Measurements from ENCODE around the gene ARL4D.

The ARL4D gene

DNA sequence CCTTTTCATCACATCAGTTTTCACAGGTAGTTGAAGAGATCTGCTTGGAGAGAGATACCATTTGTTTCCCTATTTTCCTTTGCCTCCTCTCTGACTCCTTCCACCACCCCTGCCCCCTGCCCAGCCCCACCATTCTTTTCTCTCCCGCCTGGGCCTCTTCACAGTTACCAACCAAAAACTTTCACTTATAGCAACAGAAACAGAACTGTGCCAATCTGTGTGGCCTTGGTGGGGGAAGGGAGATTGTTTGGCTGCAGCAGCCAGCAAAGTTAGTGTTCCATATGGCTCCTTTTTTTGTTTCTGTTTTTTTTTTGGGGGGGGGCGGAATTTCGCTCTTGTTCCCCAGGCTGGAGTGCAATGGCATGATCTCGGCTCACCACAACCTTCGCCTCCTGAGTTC, 17.2 kb upstream of the ARL4D start:
- Histone ChIP-seq H3K27me3 (replicated peaks) (no peaks in the 10 kb centered on the region), H3K27ac (no peak overlapping the region), H3K36me3 (replicated peaks) (no peaks in the 10 kb centered on the region), H3K4me3 (ENCODE audit: low read depth, low read length) (no peak overlapping the region)
- TF ChIP-seq, protein P1, sequence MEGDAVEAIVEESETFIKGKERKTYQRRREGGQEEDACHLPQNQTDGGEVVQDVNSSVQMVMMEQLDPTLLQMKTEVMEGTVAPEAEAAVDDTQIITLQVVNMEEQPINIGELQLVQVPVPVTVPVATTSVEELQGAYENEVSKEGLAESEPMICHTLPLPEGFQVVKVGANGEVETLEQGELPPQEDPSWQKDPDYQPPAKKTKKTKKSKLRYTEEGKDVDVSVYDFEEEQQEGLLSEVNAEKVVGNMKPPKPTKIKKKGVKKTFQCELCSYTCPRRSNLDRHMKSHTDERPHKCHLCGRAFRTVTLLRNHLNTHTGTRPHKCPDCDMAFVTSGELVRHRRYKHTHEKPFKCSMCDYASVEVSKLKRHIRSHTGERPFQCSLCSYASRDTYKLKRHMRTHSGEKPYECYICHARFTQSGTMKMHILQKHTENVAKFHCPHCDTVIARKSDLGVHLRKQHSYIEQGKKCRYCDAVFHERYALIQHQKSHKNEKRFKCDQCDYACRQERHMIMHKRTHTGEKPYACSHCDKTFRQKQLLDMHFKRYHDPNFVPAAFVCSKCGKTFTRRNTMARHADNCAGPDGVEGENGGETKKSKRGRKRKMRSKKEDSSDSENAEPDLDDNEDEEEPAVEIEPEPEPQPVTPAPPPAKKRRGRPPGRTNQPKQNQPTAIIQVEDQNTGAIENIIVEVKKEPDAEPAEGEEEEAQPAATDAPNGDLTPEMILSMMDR (IDR thresholded peaks at IDR 0.05; ENCODE audit: low read depth, low read length, missing control alignments): no peak
- DNase-seq: no peak
- in situ Hi-C loops (cut with HindIII; ENCODE audit: low pct_ligation_motif_present, low sequenced_read_pairs): no loop called here

DNA sequence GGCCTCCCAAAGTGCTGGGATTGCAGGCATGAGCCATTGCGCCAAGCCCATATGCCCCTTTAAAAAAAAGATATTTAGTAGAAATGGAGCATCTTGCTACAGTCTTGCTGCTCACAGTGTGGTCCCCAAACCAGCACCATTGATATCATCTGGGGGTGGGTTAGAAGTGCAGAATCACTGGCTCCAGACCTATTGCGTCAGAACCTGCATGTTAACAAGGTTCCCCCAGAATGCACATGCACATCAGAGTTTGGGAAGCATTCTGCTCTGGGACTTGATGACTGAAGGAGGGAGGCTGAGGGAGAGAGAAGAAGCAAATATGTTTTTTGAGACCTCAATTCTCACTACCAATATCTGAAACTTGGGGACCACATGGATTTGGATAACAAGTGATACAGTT, 16.0 kb upstream of the ARL4D start:
- in situ Hi-C loops (cut with HindIII; ENCODE audit: low pct_ligation_motif_present, low sequenced_read_pairs): no loop called here
- H3K4me3 ChIP-seq (ENCODE audit: low read depth, low read length): no peak overlapping the region
- no peaks in the 10 kb centered on the region for H3K27me3 ChIP-seq (replicated peaks)
- TF ChIP-seq, protein P1 (IDR thresholded peaks at IDR 0.05; ENCODE audit: low read depth, low read length, missing control alignments): no peak
- H3K36me3 ChIP-seq (replicated peaks): no peaks in the 10 kb centered on the region
- DNase-seq: no peak
- H3K27ac ChIP-seq: no peak overlapping the region

DNA sequence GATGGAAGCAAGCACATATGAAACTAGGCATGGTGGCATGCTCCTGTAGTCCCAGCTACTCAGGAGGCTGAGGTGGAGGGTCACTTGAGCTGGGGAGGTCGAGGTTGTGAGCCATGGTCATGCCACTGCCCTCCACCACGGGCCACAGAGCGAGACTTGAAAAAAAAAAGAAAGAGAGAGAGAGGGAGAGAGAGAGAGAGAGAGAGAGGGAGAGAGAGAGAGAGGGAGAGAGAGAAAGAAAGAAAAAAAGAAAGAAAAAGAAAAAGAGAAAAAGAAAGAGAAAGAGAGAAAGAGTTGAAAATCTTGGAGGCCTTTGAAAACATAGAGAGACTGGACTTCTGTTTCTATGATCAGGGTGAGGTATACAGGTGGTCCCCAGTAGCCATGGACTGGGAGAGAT, 15.4 kb upstream of the ARL4D start:
- Histone ChIP-seq H3K27ac (no peak overlapping the region), H3K36me3 (replicated peaks) (no peaks in the 10 kb centered on the region), H3K4me3 (ENCODE audit: low read depth, low read length) (no peak overlapping the region), H3K27me3 (replicated peaks) (no peaks in the 10 kb centered on the region)
- in situ Hi-C loops (cut with HindIII; ENCODE audit: low pct_ligation_motif_present, low sequenced_read_pairs): no loop called here
- TF ChIP-seq, protein P1 (IDR thresholded peaks at IDR 0.05; ENCODE audit: low read depth, low read length, missing control alignments): no peak
- no peak for DNase-seq

DNA sequence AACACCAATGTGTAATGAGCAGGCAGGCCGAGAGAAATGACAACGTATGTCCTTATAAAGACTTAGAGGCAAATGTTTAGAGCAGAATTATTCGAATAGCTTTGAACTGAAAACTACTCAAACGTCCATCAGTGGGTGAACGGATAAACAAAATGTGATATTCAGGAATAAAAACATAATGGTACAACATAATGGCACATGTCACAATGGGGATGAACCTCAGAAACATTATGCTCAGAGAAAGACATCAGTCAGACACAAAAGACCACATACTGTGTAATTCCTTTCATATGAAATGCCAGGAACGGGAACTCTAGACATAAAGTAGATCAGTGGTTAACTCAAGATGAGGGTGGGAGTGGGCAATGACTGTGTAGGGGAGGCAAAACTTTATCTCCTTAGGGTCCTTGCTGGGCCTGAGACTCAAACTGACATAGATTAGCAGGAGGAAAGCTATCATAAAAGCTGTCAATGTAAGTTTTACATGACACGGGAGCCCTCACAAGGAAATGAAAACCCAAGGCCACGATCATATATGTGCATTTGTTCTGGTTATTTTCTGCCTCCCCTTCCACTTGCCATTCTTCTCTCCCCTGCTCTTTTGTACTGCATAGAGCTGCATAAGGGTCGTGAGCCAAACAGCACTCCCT, 14.8 kb upstream of the ARL4D start:
- no peaks in the 10 kb centered on the region for H3K36me3 ChIP-seq (replicated peaks)
- no peaks in the 10 kb centered on the region for H3K27me3 ChIP-seq (replicated peaks)
- in situ Hi-C loops (cut with HindIII; ENCODE audit: low pct_ligation_motif_present, low sequenced_read_pairs): no loop called here
- TF ChIP-seq, protein P1 (IDR thresholded peaks at IDR 0.05; ENCODE audit: low read depth, low read length, missing control alignments): no peak
- DNase-seq: no peak
- no peak overlapping the region for H3K27ac ChIP-seq
- H3K4me3 ChIP-seq (ENCODE audit: low read depth, low read length): no peak overlapping the region

DNA sequence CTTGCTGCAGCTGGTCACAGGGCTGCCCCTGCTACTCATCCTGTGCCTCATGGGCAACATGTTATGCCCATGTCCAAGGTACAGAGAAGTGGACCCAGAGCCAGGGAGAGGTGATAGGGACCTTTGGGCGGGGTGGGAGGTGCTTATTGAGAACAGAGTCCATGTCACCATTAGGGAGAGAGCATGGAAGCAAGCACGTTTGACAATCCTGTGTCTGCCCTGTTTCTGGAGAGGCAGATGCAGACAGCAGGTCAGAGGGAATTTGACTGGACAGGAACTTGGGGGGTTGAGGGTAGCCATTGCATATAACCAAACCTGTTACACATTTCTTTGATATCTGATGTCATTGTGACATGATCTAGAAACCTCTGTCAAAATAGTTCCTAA, 14.3 kb upstream of the ARL4D start:
- H3K27ac ChIP-seq: no peak overlapping the region
- TF ChIP-seq, protein P1 (IDR thresholded peaks at IDR 0.05; ENCODE audit: low read depth, low read length, missing control alignments): no peak
- H3K27me3 ChIP-seq (replicated peaks): no peaks in the 10 kb centered on the region
- H3K4me3 ChIP-seq (ENCODE audit: low read depth, low read length): no peak overlapping the region
- in situ Hi-C loops (cut with HindIII; ENCODE audit: low pct_ligation_motif_present, low sequenced_read_pairs): no loop called here
- DNase-seq: no peak
- H3K36me3 ChIP-seq (replicated peaks): no peaks in the 10 kb centered on the region
